Activated CD8-positive, alpha-beta memory T cell treated with anti-CD3 and anti-CD28 coated beads, Interleukin-2, amount 50 U/mL, for 24 hours (primary cell): Measurements from ENCODE around the gene WDR53.
"Not testable (repeated sequence)": the region's sequence is repeated elsewhere in the genome, so short reads cannot be mapped to it uniquely, and the experiment has no call there.

Source experiments
- DNase-seq: peaks from one replicate; pipeline ENCODE4 v3.0.0-alpha.2; 2020; ENCODE audit errors: extremely low read depth

WDR53 gene

DNA sequence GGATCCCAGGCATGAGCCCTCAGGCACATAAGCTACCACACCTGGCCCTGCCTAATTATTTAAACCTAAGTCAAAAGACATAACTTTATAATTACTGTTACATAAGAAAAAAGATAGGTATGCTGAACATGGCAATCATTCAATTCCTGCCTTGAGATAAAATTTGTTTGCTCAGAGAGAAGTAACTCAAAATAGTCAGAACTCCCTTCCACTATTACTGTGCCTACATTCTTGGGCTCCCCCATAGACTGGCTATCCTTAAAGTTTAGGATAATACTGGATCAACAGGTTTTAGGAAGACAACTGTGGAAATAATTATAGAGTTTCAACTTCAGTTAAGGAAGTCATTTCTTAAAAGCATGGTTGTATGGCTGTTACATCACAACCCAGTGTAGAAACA lies 9.9 kb downstream of the WDR53 start:
- no peak for DNase-seq

- no peak for DNase-seq
Measured at GRCh38 chr3:196557236-196557635, 11.1 kb downstream of the WDR53 start.

GRCh38 chr3:196555295-196555694 lies 13.1 kb downstream of the WDR53 start:
- DNase-seq, result no peak

DNA sequence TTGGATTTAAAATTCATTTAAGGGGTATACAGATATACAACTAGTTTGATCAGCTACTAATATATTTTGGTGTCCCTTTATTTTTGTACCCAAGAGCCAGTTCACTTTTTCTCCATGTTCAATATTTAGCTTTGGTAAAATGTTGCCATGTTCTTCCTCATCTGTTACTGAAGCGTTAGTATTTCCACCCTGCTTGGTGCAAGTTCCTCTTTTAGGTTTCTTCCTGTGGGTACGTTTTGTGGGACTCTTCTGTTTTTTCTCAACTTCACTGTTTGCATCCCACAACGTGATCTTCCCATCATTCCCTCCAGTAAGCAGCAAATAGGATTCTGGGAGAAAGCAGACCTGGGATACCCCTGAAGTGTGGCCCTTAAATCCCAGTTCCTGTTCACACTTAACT lies 14.1 kb downstream of the WDR53 start:
- no peak for DNase-seq

GRCh38 chr3:196553551-196553950 lies 14.8 kb downstream of the WDR53 start:
- DNase-seq, result no peak

DNA sequence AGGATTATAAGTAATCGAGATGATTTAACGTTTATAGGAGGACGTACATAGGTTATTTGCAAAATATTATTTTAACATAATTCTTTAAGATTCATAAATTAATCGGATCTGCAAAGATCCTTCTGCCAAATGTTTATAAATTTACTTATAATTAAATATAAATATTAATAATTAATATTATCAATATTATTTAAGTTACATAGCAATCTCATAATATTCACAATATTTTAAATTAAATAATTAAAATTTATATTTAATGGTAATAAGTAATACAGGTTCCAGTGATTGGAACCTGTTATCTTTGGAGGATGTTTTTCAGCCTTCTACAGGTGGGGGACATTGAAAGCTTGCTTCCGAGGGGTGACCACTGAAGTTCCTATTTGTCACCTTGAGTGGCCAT lies 16.1 kb downstream of the WDR53 start:
- DNase-seq, result no peak

GRCh38 chr3:196550172-196550571 lies 18.2 kb downstream of the WDR53 start:
- not testable (repeated sequence) for DNase-seq

- not testable (repeated sequence) for DNase-seq
Measured at GRCh38 chr3:196549312-196549711, 19.0 kb downstream of the WDR53 start.

DNA sequence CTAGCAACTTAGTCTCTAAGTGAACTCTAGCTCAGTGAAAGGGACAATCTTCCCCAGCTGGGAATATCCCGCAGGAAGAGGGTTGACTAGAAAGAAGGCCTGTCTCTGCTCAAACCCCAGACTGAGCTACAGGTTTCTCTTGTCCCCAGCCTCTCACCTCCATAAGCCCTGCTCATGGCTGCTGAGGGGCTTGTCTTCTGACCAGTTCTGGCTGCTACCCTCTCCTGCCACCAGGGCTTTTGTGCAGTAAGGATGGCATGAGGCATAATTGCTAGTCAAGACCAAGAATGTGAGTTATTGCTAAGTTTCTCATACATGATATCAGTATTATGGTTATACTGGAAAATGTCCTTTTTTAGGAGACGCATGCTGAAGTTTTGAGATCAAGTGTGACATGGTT lies 21.3 kb downstream of the WDR53 start:
- no peak for DNase-seq

DNA sequence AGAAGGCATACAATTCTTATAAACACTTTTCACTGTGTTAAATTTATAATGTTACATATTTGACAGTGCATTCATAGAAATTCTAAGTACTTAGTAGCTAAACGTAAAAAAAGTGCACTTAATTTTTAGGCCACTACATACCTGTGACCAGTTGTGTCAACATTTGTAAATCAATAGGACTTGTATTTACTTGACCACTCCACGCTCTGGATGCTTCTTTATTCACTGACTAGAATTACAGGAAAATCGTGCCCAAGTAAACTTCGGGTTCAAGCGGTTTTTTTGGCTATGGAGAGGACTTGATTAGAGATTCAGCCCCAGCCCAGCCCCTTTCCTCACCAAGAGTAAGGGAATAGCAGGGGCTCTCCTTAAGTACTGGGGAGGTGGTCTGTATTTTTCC lies 21.8 kb downstream of the WDR53 start:
- DNase-seq, result no peak

DNA sequence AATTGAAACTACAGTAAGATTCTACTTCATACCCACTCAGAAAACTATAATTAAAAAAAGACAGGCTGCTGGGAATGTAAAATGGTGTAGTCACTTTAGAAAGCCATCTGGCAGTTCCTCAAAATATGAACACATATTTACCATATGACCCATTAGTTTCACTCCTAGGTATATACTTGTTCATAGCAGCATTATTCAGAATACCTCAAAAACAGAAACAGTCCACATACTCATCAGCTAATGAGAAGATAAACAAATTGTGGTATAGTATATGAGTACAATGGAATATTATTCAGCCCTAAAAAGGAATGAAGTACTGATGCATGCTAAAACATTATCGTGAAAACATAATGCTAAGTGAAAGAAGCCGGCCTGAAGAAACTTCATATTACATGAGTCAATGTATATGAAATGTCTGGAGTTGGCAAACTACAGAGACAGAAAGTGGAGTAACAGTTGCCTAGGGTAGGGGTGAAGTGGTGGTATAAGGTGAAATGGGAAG lies 23.8 kb downstream of the WDR53 start:
- no peak for DNase-seq

DNA sequence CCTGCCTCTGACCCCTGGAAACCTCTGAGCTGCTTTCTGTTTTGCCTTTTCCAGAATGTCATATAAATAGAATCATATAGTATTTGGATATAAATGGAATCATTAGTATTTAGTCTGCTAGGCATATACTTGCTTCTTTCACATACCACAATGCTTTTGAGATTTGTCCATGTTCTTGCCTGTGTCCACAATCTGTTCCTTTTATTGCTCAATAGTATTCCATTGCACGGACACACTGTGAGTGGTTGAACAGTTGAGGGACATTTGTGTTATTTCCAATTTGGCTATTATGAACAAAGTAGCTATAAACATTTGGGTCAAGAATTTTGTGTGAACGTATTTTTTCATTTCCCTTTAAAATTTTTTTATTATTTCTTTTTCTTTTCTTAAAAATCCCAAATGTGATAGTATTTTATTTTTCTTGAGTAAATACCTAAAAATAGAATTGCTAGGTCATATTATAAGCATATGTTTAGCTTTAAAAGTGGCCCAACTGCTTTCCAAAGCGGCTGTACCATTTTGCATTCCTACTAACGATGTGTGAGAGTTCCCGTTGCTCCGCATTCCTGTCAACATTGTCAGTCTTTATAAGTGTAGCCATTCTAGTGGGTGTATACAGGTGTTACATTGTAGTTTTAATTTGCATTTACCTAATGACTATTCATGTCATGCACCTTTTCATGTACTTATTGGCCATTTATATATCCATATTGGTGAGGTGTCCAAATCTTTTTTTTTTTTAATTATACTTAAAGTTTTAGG lies 26.5 kb downstream of the WDR53 start:
- DNase-seq, result no peak

GRCh38 chr3:196537319-196537984 lies 30.9 kb downstream of the WDR53 start:
- peak; percentile 23 for DNase-seq

- no peak for DNase-seq
Measured at GRCh38 chr3:196533260-196533681, 35.1 kb downstream of the WDR53 start.

DNA sequence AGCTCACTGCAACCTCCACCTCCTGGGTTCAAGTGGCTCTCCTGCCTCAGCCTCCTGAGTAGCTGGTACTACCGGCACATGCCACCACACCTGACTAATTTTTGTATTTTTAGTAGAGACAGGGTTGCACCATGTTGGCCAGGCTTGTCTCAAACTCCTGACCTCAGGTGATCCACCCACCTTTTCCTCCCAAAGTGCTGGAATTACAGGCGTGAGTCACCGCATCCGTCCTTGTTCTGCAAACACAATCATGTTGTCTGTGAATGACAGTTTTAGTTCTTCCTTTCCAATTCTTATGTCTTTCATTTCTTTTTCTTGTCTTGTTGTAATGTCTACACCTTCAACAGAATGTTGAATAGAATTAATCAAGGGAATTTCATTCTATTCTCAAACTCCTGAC lies 36.9 kb downstream of the WDR53 start:
- no peak for DNase-seq

DNA sequence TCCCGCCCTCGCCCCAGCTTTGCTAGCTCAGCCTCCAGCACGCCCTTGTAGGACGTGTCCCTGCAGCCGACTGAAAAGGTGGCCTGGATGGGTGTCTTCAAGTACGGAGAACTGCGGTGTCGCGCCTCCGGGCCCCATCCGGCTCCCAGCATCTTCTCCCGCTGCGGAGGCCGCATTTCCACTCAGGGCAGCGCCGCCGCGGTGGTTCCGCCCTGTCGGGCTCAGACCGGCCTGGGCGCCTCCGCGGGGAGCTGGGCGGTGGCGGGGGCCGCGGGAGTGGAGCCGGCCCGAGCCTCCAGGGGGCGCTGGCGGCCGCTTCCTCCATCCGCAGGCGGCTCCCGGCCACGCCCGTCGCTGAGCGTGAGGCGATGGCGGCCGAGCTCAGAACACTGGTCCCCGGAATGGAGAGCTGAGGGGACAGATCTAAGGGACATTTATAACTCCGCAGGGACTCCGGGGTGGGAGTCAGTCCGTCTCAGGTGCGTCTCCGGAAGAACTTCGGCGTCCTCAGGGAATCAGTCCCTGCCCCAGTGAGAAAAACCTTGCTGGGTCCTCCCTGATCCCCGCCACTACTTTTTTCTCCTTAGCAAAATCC lies 39.6 kb downstream of the WDR53 start:
- DNase-seq, result peak; percentile 44

GRCh38 chr3:196525141-196525540 lies 43.2 kb downstream of the WDR53 start:
- no peak for DNase-seq

GRCh38 chr3:196524527-196524926 lies 43.8 kb downstream of the WDR53 start:
- DNase-seq, result no peak

GRCh38 chr3:196523841-196524240 lies 44.5 kb downstream of the WDR53 start:
- no peak for DNase-seq

- not testable (repeated sequence) for DNase-seq
Measured at GRCh38 chr3:196521291-196521690, 47.1 kb downstream of the WDR53 start.

- DNase-seq, result no peak
Measured at GRCh38 chr3:196519718-196520082, 48.7 kb downstream of the WDR53 start.

GRCh38 chr3:196518966-196519717 lies 49.2 kb downstream of the WDR53 start:
- DNase-seq, result peak; percentile 27
